ENCODE results near the gene PSMD11. TPM values are rescaled to one million over a fixed set of nuclear protein-coding genes. Genes with fewer than 3 reads are reported as not detected.
"Not testable (repeated sequence)": the region's sequence is repeated elsewhere in the genome, so short reads cannot be mapped to it uniquely, and the experiment has no call there.

PSMD11 gene
- 93.7 and 95.0 TPM in 2 replicates for total RNA-seq
- 108 TPM for polyA plus RNA-seq (2012)

- DNase-seq (ENCODE audit: low read depth), result peak; percentile 98
Observed at GRCh38 chr17:32444301-32445073, at the start of gene PSMD11. PSMD11 (plus strand) TSS chr17:32444510; CDS start chr17:32444524, 14 bp downstream.

GRCh38 chr17:32396343-32396742 lies 48.0 kb upstream of the PSMD11 start:
- DNase-seq (ENCODE audit: low read depth), result no peak

GRCh38 chr17:32398946-32399345 lies 45.4 kb upstream of the PSMD11 start:
- DNase-seq (ENCODE audit: low read depth), result no peak

GRCh38 chr17:32410085-32410484 lies 34.2 kb upstream of the PSMD11 start:
- not testable (repeated sequence) for DNase-seq (ENCODE audit: low read depth)

GRCh38 chr17:32426894-32427293 lies 17.4 kb upstream of the PSMD11 start:
- no peak for DNase-seq (ENCODE audit: low read depth)

GRCh38 chr17:32429598-32429997 lies 14.7 kb upstream of the PSMD11 start:
- no peak for DNase-seq (ENCODE audit: low read depth)

- no peak for DNase-seq (ENCODE audit: low read depth)
Observed at GRCh38 chr17:32440722-32441121, 3.6 kb upstream of the PSMD11 start.

- no peak for DNase-seq (ENCODE audit: low read depth)
Observed at GRCh38 chr17:32441886-32442285, 2.4 kb upstream of the PSMD11 start.

GRCh38 chr17:32443827-32444300 lies 446 bp upstream of the PSMD11 start:
- DNase-seq (ENCODE audit: low read depth), result no peak

GRCh38 chr17:32445074-32445415 lies 735 bp downstream of the PSMD11 start:
- DNase-seq (ENCODE audit: low read depth), result peak; percentile 58

GRCh38 chr17:32445497-32445896 lies 1.2 kb downstream of the PSMD11 start:
- DNase-seq (ENCODE audit: low read depth), result no peak

GRCh38 chr17:32445971-32446370 lies 1.7 kb downstream of the PSMD11 start:
- peak; percentile 12 for DNase-seq (ENCODE audit: low read depth)

- DNase-seq (ENCODE audit: low read depth), result no peak
Observed at GRCh38 chr17:32446949-32447348, 2.6 kb downstream of the PSMD11 start.

GRCh38 chr17:32449963-32450362 lies 5.7 kb downstream of the PSMD11 start:
- DNase-seq (ENCODE audit: low read depth), result no peak

- not testable (repeated sequence) for DNase-seq (ENCODE audit: low read depth)
Observed at GRCh38 chr17:32450379-32450778, 6.1 kb downstream of the PSMD11 start.

GRCh38 chr17:32451879-32452278 lies 7.6 kb downstream of the PSMD11 start:
- DNase-seq (ENCODE audit: low read depth), result no peak

GRCh38 chr17:32452281-32452680 lies 8.0 kb downstream of the PSMD11 start:
- no peak for DNase-seq (ENCODE audit: low read depth)

- no peak for DNase-seq (ENCODE audit: low read depth)
Observed at GRCh38 chr17:32453370-32453769, 9.1 kb downstream of the PSMD11 start.

- DNase-seq (ENCODE audit: low read depth), result no peak
Observed at GRCh38 chr17:32458371-32458770, 14.1 kb downstream of the PSMD11 start.

- no peak for DNase-seq (ENCODE audit: low read depth)
Observed at GRCh38 chr17:32460054-32460453, 15.7 kb downstream of the PSMD11 start.

- DNase-seq (ENCODE audit: low read depth), result no peak
Observed at GRCh38 chr17:32461498-32461852, 17.2 kb downstream of the PSMD11 start.

- DNase-seq (ENCODE audit: low read depth), result peak; percentile 60
Observed at GRCh38 chr17:32461853-32462617, 17.7 kb downstream of the PSMD11 start.

GRCh38 chr17:32463304-32463703 lies 19.0 kb downstream of the PSMD11 start:
- DNase-seq (ENCODE audit: low read depth), result no peak

Data from myocyte (in vitro differentiated cells).